ENCODE results near the gene PLCH1.

GRCh38 chr3:155335724-155336354 is 409.0 kb downstream of the PLCH1 start:
- TF ChIP-seq CTCF (IDR thresholded peaks at IDR 0.05) (no peak), POLR2A (IDR thresholded peaks at IDR 0.05) (no peak)
